ENCODE measurements around the gene NKPD1. TPM values are rescaled to one million over a fixed set of nuclear protein-coding genes. Genes with fewer than 3 reads are reported as not detected.

NKPD1 gene
- total and polyA plus RNA-seq, 9 of the 15 experiments (the other 6 are each of a cell fraction or from before 2014, with no cell fraction given): 0.03 to 0.09 (median 0.04) TPM; not detected in 5

DNA sequence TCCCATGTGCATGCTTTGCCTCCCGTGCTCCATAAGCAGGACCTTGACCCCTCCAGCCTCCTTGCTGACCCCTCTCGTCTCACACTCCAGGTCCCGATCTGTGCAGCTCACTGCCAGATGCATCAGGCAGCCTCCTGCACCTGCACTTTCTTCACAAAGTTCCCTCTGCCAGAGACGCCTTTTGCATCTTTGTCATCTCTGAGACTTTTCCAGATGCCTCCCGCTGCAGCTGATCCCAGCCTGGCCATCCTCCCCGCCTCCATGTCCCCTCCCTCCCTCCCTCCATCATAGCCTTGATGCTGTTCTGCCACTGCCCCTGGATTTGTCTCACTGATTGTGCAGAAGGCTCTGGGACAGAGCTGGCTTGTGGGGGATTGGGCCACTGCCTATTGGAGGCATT, 38.0 kb downstream of the NKPD1 start:
- CTCF ChIA-PET (ENCODE audit: low intra/inter-chr PET ratio): no interaction called here
- no peak for FAIRE-seq
- Histone ChIP-seq H3K27me3 (ENCODE audit: control insufficient read depth in 2 of 2, insufficient read depth in 2 of 2, low read length in 2 of 2) (no peaks in the 10 kb centered on the region), H3K4me2 (ENCODE audit: insufficient read depth, low read length) (no peak overlapping the region), H3K9me1 (ENCODE audit: control insufficient read depth, insufficient read depth, low read length) (peaks cover 7% of the 10 kb centered on the region), H3K4me3 (no peak overlapping the region), H2AFZ (ENCODE audit: low read depth, low read length) (no peak overlapping the region), H3K9me3 (replicated peaks; ENCODE audit: control insufficient read depth, insufficient read depth, low read depth, low read length) (no peaks in the 10 kb centered on the region), H3K36me3 (ENCODE audit: control insufficient read depth, insufficient read depth, low read length) (peaks cover 11% of the 10 kb centered on the region; the same call in 2 of the 3 replicates), H4K20me1 (replicated peaks; ENCODE audit: control insufficient read depth, insufficient read depth, low read length) (peaks cover 43% of the 10 kb centered on the region), H3K4me1 (replicated peaks in 1 of 2; ENCODE audit: control insufficient read depth in 2 of 2, insufficient read depth in 2 of 2, low read length in 2 of 2) (peaks cover 10 to 28% of the 10 kb centered on the region in 2 experiments), H3K9ac (ENCODE audit: insufficient read depth in 1 of 2, low read depth in 2 of 2, low read length in 2 of 2) (no peak overlapping the region), H3K79me2 (ENCODE audit: control insufficient read depth, insufficient read depth, low read length) (peaks cover 46% of the 10 kb centered on the region), H3K27ac (ENCODE audit: extremely low read depth, low read depth, low read length) (no peak overlapping the region)
- ATAC-seq: no peak
- in situ Hi-C loops (cut with MboI) (no loop called here), intact Hi-C loops (cut with micrococcal nuclease) (no loop called here)
- 78% methylated on average over 6 of the region's 6 CpGs for WGBS (ENCODE audit: insufficient coverage, low coverage, missing lambda C conversion rate)
- no peak for DNase-seq (ENCODE audit: extremely low read depth in 1 of 4, low spot score in 3 of 4)
- POLR2A ChIA-PET: interaction anchor here (0.8 to 1.3 kb wide), 2 partner anchors 12 to 25 kb away, joined by 3 to 4 read pairs; no protein-coding TSS in a partner anchor
- BruUV-seq (replicated peaks): no TSS peak
- TF ChIP-seq TOE1 (IDR thresholded peaks at IDR 0.05; ENCODE audit: borderline replicate concordance): no peak
- TF ChIP-seq TOE1 (CRISPR knock-in tag; IDR thresholded peaks at IDR 0.05; ENCODE audit: borderline replicate concordance, low read depth): no peak
- TF ChIP-seq HMGN3 (IDR thresholded peaks at IDR 0.05; ENCODE audit: borderline replicate concordance, extremely low read depth, insufficient read length, low read depth, low read length): no peak
- no peak for TF ChIP-seq ZNF174 (CRISPR knock-in tag; IDR thresholded peaks at IDR 0.05)
- TF ChIP-seq ZNF780A (CRISPR knock-in tag; IDR thresholded peaks at IDR 0.05): no peak
- no peak for TF ChIP-seq ZNF436 (CRISPR knock-in tag; IDR thresholded peaks at IDR 0.05)
- no peak for TF ChIP-seq ZNF764 (CRISPR knock-in tag; IDR thresholded peaks at IDR 0.05; ENCODE audit: low read depth)
- no peak for TF ChIP-seq GATAD2B (IDR thresholded peaks at IDR 0.05; ENCODE audit: borderline replicate concordance)
- TF ChIP-seq DIDO1 (tag; IDR thresholded peaks at IDR 0.05; ENCODE audit: low read depth): no peak
- no peak for TF ChIP-seq ZKSCAN3 (CRISPR knock-in tag; IDR thresholded peaks at IDR 0.05)
- TF ChIP-seq PRDM10 (IDR thresholded peaks at IDR 0.05; ENCODE audit: partially characterized antibody): no peak
- no peak for TF ChIP-seq POLR2H (tag; IDR thresholded peaks at IDR 0.05; ENCODE audit: low read depth)
- no peak for TF ChIP-seq ZNF12 (CRISPR knock-in tag; IDR thresholded peaks at IDR 0.05)
- TF ChIP-seq THAP12 (CRISPR knock-in tag; IDR thresholded peaks at IDR 0.05): no peak
- no peak for TF ChIP-seq NCOR1 (IDR thresholded peaks at IDR 0.05)
- no peak for TF ChIP-seq BRF1 (IDR thresholded peaks at IDR 0.05; ENCODE audit: borderline replicate concordance, extremely low read depth, insufficient read length)
- TF ChIP-seq ZNF324 (CRISPR knock-in tag; IDR thresholded peaks at IDR 0.05): no peak

All from K562 (cell line).